Measurements from ENCODE around the gene SLFN13.
"Not testable (repeated sequence)": the region's sequence is repeated elsewhere in the genome, so short reads cannot be mapped to it uniquely, and the experiment has no call there.

Gene SLFN13

GRCh38 chr17:35404360-35404759 lies 44.2 kb downstream of the SLFN13 start:
- Histone ChIP-seq H3K27ac (replicated peaks) (no peak overlapping the region), H3K27me3 (ENCODE audit: insufficient read depth, poor library complexity, severe bottlenecking) (no peaks in the 10 kb centered on the region), H3K4me3 (replicated peaks; ENCODE audit: insufficient read depth, low read length) (no peak overlapping the region)
- no peak for DNase-seq (ENCODE audit: low read depth in 1 of 2, low spot score in 1 of 2)
- TF ChIP-seq POLR2AphosphoS5 (IDR thresholded peaks at IDR 0.05; ENCODE audit: low read depth) (no peak), SPI1 (IDR thresholded peaks at IDR 0.05; ENCODE audit: borderline replicate concordance, low read depth) (no peak), REST (IDR thresholded peaks at IDR 0.05; ENCODE audit: insufficient replicate concordance, low read depth) (no peak), GABPA (IDR thresholded peaks at IDR 0.05; ENCODE audit: low read depth) (no peak), CTCF (IDR thresholded peaks at IDR 0.05; ENCODE audit: insufficient read depth, low read length) (no peak)

- not testable (repeated sequence) for H3K4me3 ChIP-seq (replicated peaks; ENCODE audit: insufficient read depth, low read length); DNase-seq (ENCODE audit: low read depth in 1 of 2, low spot score in 1 of 2); H3K27ac ChIP-seq (replicated peaks); H3K27me3 ChIP-seq (ENCODE audit: insufficient read depth, poor library complexity, severe bottlenecking)
These were observed 54.8 kb downstream of the SLFN13 start for GRCh38 chr17:35393783-35394182.

- TF ChIP-seq GABPA (IDR thresholded peaks at IDR 0.05; ENCODE audit: low read depth) (no peak), POLR2AphosphoS5 (IDR thresholded peaks at IDR 0.05; ENCODE audit: low read depth) (no peak), CTCF (IDR thresholded peaks at IDR 0.05; ENCODE audit: insufficient read depth, low read length) (no peak), REST (IDR thresholded peaks at IDR 0.05; ENCODE audit: insufficient replicate concordance, low read depth) (no peak), SPI1 (IDR thresholded peaks at IDR 0.05; ENCODE audit: borderline replicate concordance, low read depth) (peak; percentile 89)
- Histone ChIP-seq H3K27ac (replicated peaks) (peak overlapping the region; percentile 19; the same call in 1 of the 2 replicates), H3K27me3 (ENCODE audit: insufficient read depth, poor library complexity, severe bottlenecking) (no peaks in the 10 kb centered on the region), H3K4me3 (replicated peaks; ENCODE audit: insufficient read depth, low read length) (no peak overlapping the region)
- peak in 1 of 2 experiments; percentile 73 for DNase-seq (ENCODE audit: low read depth in 1 of 2, low spot score in 1 of 2)
These were observed 57.9 kb downstream of the SLFN13 start for GRCh38 chr17:35390663-35391062.

- H3K4me3 ChIP-seq (replicated peaks; ENCODE audit: insufficient read depth, low read length): no peak overlapping the region
- DNase-seq (ENCODE audit: low read depth in 1 of 2, low spot score in 1 of 2): no peak
- H3K27ac ChIP-seq (replicated peaks): 0 out of 2 replicates have a peak overlapping the region, but pooled peaks have one; percentile 19
- TF ChIP-seq CTCF (IDR thresholded peaks at IDR 0.05; ENCODE audit: insufficient read depth, low read length) (no peak), SPI1 (IDR thresholded peaks at IDR 0.05; ENCODE audit: borderline replicate concordance, low read depth) (no peak), POLR2AphosphoS5 (IDR thresholded peaks at IDR 0.05; ENCODE audit: low read depth) (no peak), GABPA (IDR thresholded peaks at IDR 0.05; ENCODE audit: low read depth) (no peak), REST (IDR thresholded peaks at IDR 0.05; ENCODE audit: insufficient replicate concordance, low read depth) (no peak)
- no peaks in the 10 kb centered on the region for H3K27me3 ChIP-seq (ENCODE audit: insufficient read depth, poor library complexity, severe bottlenecking)
These were observed 58.4 kb downstream of the SLFN13 start for GRCh38 chr17:35390156-35390555.
